ENCODE measurements around the gene PRKAR1B. TPM values are rescaled to one million over a fixed set of nuclear protein-coding genes. Genes with fewer than 3 reads are reported as not detected.

Gene PRKAR1B
- total RNA-seq, 1 experiment from 2014 or later: 43.3 TPM

- no peak overlapping the region for H4K8ac ChIP-seq (replicated peaks; ENCODE audit: insufficient read length, low read depth, low read length)
- no peak overlapping the region for H2BK12ac ChIP-seq (ENCODE audit: insufficient read length, low read depth, low read length)
- no peaks in the 10 kb centered on the region for H3K23me2 ChIP-seq (ENCODE audit: insufficient read length, low read depth, low read length, poor library complexity, severe bottlenecking)
- H3K79me2 ChIP-seq (ENCODE audit: insufficient read depth, low read length): no peaks in the 10 kb centered on the region
- H3K4me1 Mint-ChIP-seq: peaks cover 2 to 9% of the 10 kb centered on the region in 2 experiments; a peak in 2 of 4 replicates
- no peak overlapping the region for H4K5ac ChIP-seq (ENCODE audit: insufficient read length, low read depth, low read length)
- no peak overlapping the region for H3K56ac ChIP-seq (ENCODE audit: insufficient read length, low read depth, low read length)
- H4K91ac ChIP-seq (ENCODE audit: insufficient read length, low read depth, low read length): no peak overlapping the region
- no peak for DNase-seq
- no peaks in the 10 kb centered on the region for H3K4me1 ChIP-seq (ENCODE audit: insufficient read depth, low read length)
- H3K9ac ChIP-seq (ENCODE audit: extremely low read depth, insufficient read length, low read length): no peak overlapping the region
- no peaks in the 10 kb centered on the region for H3K9me3 ChIP-seq (ENCODE audit: control insufficient read depth, low read depth, low read length)
- peaks cover 5 to 12% (median 7%) of the 10 kb centered on the region in 3 experiments for H3K36me3 Mint-ChIP-seq (ENCODE audit: insufficient read depth in 1 of 3, low read depth in 3 of 3)
- no peaks in the 10 kb centered on the region for H4K20me1 ChIP-seq (ENCODE audit: control insufficient read depth, insufficient read depth, insufficient read length)
- H2BK120ac ChIP-seq (ENCODE audit: low read depth, low read length, poor library complexity, severe bottlenecking): no peak overlapping the region
- no peaks in the 10 kb centered on the region for H3K27me3 ChIP-seq (ENCODE audit: insufficient read depth, low read length)
- H3K4me3 Mint-ChIP-seq: no peak overlapping the region
- no peak overlapping the region for H3T11ph ChIP-seq (ENCODE audit: low read length)
- no peak overlapping the region for H3K14ac ChIP-seq (ENCODE audit: insufficient read depth, low read length)
- no CpG with 5 or more reads among the region's 30 CpGs for WGBS (ENCODE audit: extremely low coverage, insufficient read length, low lambda C conversion rate)
- no peak overlapping the region for H2BK5ac ChIP-seq (ENCODE audit: insufficient read length, low read length)
- H3K79me1 ChIP-seq (ENCODE audit: insufficient read depth, low read depth, low read length, poor library complexity, severe bottlenecking): no peaks in the 10 kb centered on the region
- H2BK20ac ChIP-seq (ENCODE audit: low read depth, low read length, poor library complexity, severe bottlenecking): no peak overlapping the region
- no peak overlapping the region for H2AFZ ChIP-seq (ENCODE audit: low read length)
- no peak overlapping the region for H3K4ac ChIP-seq (ENCODE audit: low read depth, low read length)
- TF ChIP-seq, protein P1, sequence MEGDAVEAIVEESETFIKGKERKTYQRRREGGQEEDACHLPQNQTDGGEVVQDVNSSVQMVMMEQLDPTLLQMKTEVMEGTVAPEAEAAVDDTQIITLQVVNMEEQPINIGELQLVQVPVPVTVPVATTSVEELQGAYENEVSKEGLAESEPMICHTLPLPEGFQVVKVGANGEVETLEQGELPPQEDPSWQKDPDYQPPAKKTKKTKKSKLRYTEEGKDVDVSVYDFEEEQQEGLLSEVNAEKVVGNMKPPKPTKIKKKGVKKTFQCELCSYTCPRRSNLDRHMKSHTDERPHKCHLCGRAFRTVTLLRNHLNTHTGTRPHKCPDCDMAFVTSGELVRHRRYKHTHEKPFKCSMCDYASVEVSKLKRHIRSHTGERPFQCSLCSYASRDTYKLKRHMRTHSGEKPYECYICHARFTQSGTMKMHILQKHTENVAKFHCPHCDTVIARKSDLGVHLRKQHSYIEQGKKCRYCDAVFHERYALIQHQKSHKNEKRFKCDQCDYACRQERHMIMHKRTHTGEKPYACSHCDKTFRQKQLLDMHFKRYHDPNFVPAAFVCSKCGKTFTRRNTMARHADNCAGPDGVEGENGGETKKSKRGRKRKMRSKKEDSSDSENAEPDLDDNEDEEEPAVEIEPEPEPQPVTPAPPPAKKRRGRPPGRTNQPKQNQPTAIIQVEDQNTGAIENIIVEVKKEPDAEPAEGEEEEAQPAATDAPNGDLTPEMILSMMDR (conservative IDR thresholded peaks at IDR 0.05): no peak
- no peak overlapping the region for H2AK5ac ChIP-seq (ENCODE audit: insufficient read length, low read length)
- H3K18ac ChIP-seq (ENCODE audit: insufficient read length, low read depth, low read length): no peak overlapping the region
- no peak overlapping the region; a peak in 1 of 7 replicates for H3K27ac Mint-ChIP-seq
- H3K27ac ChIP-seq (ENCODE audit: insufficient read length, low read depth, low read length): no peak overlapping the region
- H3K23ac ChIP-seq (ENCODE audit: insufficient read length, low read depth, low read length): no peak overlapping the region
- H3K9me3 Mint-ChIP-seq: no peaks in the 10 kb centered on the region
- no peak overlapping the region for H2BK15ac ChIP-seq (ENCODE audit: low read depth, low read length)
- H3K4me2 ChIP-seq (ENCODE audit: insufficient read depth, insufficient read length, low read length): no peak overlapping the region
- no peaks in the 10 kb centered on the region for H3K27me3 Mint-ChIP-seq (ENCODE audit: low read depth)
Observed at GRCh38 chr7:596071-596818, 130.8 kb downstream of the PRKAR1B start.
